ENCODE data around the gene BUB1.
"Not testable (repeated sequence)": the region's sequence is repeated elsewhere in the genome, so short reads cannot be mapped to it uniquely, and the experiment has no call there.

Gene BUB1

DNA sequence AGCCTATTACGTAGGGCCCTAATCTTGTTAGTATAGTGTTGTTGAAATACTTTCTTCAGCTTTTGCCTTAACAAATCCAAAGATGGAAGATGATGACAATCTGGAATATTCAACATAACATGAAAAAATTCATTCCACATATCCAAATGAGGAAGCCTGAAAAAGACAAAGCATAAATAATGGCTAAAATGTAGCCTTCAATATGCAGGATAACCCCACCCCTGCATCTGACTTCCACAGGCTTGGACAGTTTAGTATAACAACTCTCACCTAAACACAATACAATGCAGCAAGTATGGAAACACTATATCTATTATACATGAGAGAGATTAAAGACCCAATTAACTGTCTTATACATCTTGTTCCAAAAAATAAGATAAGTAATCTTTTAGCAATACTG lies 39.9 kb downstream of the BUB1 start:
- H4K8ac ChIP-seq (ENCODE audit: low read depth, low read length): no peak overlapping the region
- H2BK5ac ChIP-seq (ENCODE audit: low read length): no peak overlapping the region
- H4K5ac ChIP-seq (ENCODE audit: low read length): no peak overlapping the region
- H2BK120ac ChIP-seq (ENCODE audit: low read depth, low read length): no peak overlapping the region
- no peak overlapping the region for H2AK5ac ChIP-seq (ENCODE audit: low read length)
- H3K79me2 ChIP-seq (ENCODE audit: control insufficient read depth, insufficient read depth, low read length): no peaks in the 10 kb centered on the region
- H3K36me3 ChIP-seq (ENCODE audit: control insufficient read depth, insufficient read depth, low read length): peaks cover 8% of the 10 kb centered on the region
- DNase-seq: no peak
- H3K23ac ChIP-seq (ENCODE audit: low read length): no peak overlapping the region
- no peak overlapping the region for H3K9ac ChIP-seq (ENCODE audit: low read length)
- no peak overlapping the region for H3K4me3 ChIP-seq (ENCODE audit: low read length)
- no peaks in the 10 kb centered on the region for H3K79me1 ChIP-seq (ENCODE audit: low read length)
- WGBS (ENCODE audit: extremely low coverage, insufficient coverage, low lambda C conversion rate): no CpG with 5 or more reads among the region's 1 CpG
- H2BK15ac ChIP-seq (replicated peaks; ENCODE audit: low read depth): no peak overlapping the region
- H3K4ac ChIP-seq (ENCODE audit: low read depth, low read length): no peak overlapping the region
- H3K18ac ChIP-seq (ENCODE audit: low read length): no peak overlapping the region
- H3K4me1 ChIP-seq (ENCODE audit: control insufficient read depth, low read depth, low read length): no peaks in the 10 kb centered on the region
- H3K27me3 ChIP-seq (ENCODE audit: insufficient read depth, low read length, poor library complexity): no peaks in the 10 kb centered on the region
- no peak overlapping the region for H3K4me2 ChIP-seq (ENCODE audit: low read length)
- no peak overlapping the region for H3K27ac ChIP-seq (ENCODE audit: low read depth, low read length)
- H3K56ac ChIP-seq (ENCODE audit: low read length): no peak overlapping the region

DNA sequence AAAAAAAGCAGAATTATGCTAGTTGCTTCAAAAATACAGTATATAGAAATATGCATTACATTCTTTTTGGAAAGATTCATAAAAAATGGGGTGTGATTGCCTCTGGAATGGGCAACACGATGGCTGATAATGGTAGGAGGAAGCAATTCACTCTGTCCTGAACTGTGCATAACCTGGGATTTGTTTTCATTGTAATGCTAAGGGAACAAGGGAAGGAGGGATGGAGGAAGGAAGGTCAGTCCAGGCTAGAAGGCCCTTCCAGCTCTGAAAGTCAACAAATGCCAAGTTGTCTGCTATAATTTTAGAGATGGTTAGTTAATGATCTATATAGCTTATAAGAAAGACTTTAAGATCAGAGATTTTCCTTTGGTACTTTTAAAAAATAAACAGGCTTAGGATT lies 40.8 kb downstream of the BUB1 start:
- H3K4me3 ChIP-seq (ENCODE audit: low read length): no peak overlapping the region
- no CpG with 5 or more reads among the region's 1 CpG for WGBS (ENCODE audit: extremely low coverage, insufficient coverage, low lambda C conversion rate)
- no peak overlapping the region for H3K9ac ChIP-seq (ENCODE audit: low read length)
- no peak overlapping the region for H4K5ac ChIP-seq (ENCODE audit: low read length)
- H3K4me2 ChIP-seq (ENCODE audit: low read length): no peak overlapping the region
- no peak overlapping the region for H2BK15ac ChIP-seq (replicated peaks; ENCODE audit: low read depth)
- H2AK5ac ChIP-seq (ENCODE audit: low read length): no peak overlapping the region
- H3K79me2 ChIP-seq (ENCODE audit: control insufficient read depth, insufficient read depth, low read length): no peaks in the 10 kb centered on the region
- H3K23ac ChIP-seq (ENCODE audit: low read length): no peak overlapping the region
- no peaks in the 10 kb centered on the region for H3K4me1 ChIP-seq (ENCODE audit: control insufficient read depth, low read depth, low read length)
- no peaks in the 10 kb centered on the region for H3K27me3 ChIP-seq (ENCODE audit: insufficient read depth, low read length, poor library complexity)
- peaks cover 8% of the 10 kb centered on the region for H3K36me3 ChIP-seq (ENCODE audit: control insufficient read depth, insufficient read depth, low read length)
- no peak overlapping the region for H2BK120ac ChIP-seq (ENCODE audit: low read depth, low read length)
- H3K56ac ChIP-seq (ENCODE audit: low read length): no peak overlapping the region
- no peak for DNase-seq
- H3K18ac ChIP-seq (ENCODE audit: low read length): no peak overlapping the region
- no peaks in the 10 kb centered on the region for H3K79me1 ChIP-seq (ENCODE audit: low read length)
- no peak overlapping the region for H4K8ac ChIP-seq (ENCODE audit: low read depth, low read length)
- no peak overlapping the region for H3K27ac ChIP-seq (ENCODE audit: low read depth, low read length)
- H3K4ac ChIP-seq (ENCODE audit: low read depth, low read length): no peak overlapping the region
- H2BK5ac ChIP-seq (ENCODE audit: low read length): no peak overlapping the region

DNA sequence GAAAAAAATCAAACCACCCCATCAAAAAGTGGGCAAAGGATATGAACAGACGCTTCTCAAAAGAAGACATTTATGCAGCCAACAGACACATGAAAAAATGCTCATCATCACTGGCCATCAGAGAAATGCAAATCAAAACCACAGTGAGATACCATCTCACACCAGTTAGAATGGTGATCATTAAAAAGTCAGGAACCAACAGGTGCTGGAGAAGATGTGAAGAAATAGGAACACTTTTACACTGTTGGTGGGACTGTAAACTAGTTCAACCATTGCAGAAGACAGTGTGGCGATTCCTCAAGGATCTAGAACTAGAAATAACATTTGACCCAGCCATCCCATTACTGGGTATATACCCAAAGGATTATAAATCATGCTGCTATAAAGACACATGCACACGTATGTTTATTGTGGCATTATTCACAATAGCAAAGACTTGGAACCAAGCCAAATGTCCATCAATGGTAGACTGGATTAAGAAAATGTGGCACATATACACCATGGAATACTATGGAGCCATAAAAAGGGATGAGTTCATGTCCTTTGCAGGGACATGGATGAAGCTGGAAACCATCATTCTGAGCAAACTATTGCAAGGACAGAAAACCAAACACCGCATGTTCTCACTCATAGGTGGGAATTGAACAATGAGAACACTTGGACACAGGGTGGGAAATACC lies 41.8 kb downstream of the BUB1 start:
- not testable (repeated sequence) for H2AK5ac ChIP-seq (ENCODE audit: low read length); H2BK5ac ChIP-seq (ENCODE audit: low read length); H3K23ac ChIP-seq (ENCODE audit: low read length); H3K56ac ChIP-seq (ENCODE audit: low read length); H3K79me1 ChIP-seq (ENCODE audit: low read length); H3K79me2 ChIP-seq (ENCODE audit: control insufficient read depth, insufficient read depth, low read length); H3K18ac ChIP-seq (ENCODE audit: low read length); H3K9ac ChIP-seq (ENCODE audit: low read length); H3K36me3 ChIP-seq (ENCODE audit: control insufficient read depth, insufficient read depth, low read length); H4K8ac ChIP-seq (ENCODE audit: low read depth, low read length); H2BK15ac ChIP-seq (replicated peaks; ENCODE audit: low read depth); DNase-seq; H2BK120ac ChIP-seq (ENCODE audit: low read depth, low read length); H3K4me3 ChIP-seq (ENCODE audit: low read length); H3K4me2 ChIP-seq (ENCODE audit: low read length); H3K27ac ChIP-seq (ENCODE audit: low read depth, low read length); H4K5ac ChIP-seq (ENCODE audit: low read length); H3K4me1 ChIP-seq (ENCODE audit: control insufficient read depth, low read depth, low read length); H3K27me3 ChIP-seq (ENCODE audit: insufficient read depth, low read length, poor library complexity); H3K4ac ChIP-seq (ENCODE audit: low read depth, low read length)
- WGBS (ENCODE audit: extremely low coverage, insufficient coverage, low lambda C conversion rate): no CpG with 5 or more reads among the region's 4 CpGs

DNA sequence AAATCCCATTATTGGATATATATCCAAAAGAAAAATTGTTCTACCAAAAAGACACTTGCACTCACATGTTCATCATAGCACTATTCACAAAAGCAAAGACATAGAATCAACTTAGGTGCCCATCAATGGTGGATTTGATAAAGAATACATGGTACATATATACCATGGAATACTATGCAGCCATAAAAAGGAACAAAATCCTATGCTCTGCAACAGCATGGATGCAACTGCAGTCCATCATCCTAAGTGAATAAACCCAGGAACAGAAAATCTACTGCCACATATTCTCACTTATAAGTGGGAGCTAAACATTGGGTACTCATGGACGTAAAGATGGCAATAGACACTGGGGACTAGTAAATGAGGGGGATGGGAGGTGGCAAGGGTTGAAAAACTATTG lies 50.5 kb downstream of the BUB1 start:
- H4K8ac ChIP-seq (ENCODE audit: low read depth, low read length); H3K27ac ChIP-seq (ENCODE audit: low read depth, low read length); H2BK5ac ChIP-seq (ENCODE audit: low read length); H3K4ac ChIP-seq (ENCODE audit: low read depth, low read length); H3K23ac ChIP-seq (ENCODE audit: low read length); H3K4me1 ChIP-seq (ENCODE audit: control insufficient read depth, low read depth, low read length); H2BK15ac ChIP-seq (replicated peaks; ENCODE audit: low read depth); H3K56ac ChIP-seq (ENCODE audit: low read length); H4K5ac ChIP-seq (ENCODE audit: low read length); H3K79me1 ChIP-seq (ENCODE audit: low read length); H2BK120ac ChIP-seq (ENCODE audit: low read depth, low read length); DNase-seq; H3K9ac ChIP-seq (ENCODE audit: low read length); H3K4me2 ChIP-seq (ENCODE audit: low read length); H3K18ac ChIP-seq (ENCODE audit: low read length); H3K79me2 ChIP-seq (ENCODE audit: control insufficient read depth, insufficient read depth, low read length); H3K4me3 ChIP-seq (ENCODE audit: low read length); H3K36me3 ChIP-seq (ENCODE audit: control insufficient read depth, insufficient read depth, low read length); H3K27me3 ChIP-seq (ENCODE audit: insufficient read depth, low read length, poor library complexity); H2AK5ac ChIP-seq (ENCODE audit: low read length): not testable (repeated sequence)
- WGBS (ENCODE audit: extremely low coverage, insufficient coverage, low lambda C conversion rate): no CpG with 5 or more reads among the region's 1 CpG

DNA sequence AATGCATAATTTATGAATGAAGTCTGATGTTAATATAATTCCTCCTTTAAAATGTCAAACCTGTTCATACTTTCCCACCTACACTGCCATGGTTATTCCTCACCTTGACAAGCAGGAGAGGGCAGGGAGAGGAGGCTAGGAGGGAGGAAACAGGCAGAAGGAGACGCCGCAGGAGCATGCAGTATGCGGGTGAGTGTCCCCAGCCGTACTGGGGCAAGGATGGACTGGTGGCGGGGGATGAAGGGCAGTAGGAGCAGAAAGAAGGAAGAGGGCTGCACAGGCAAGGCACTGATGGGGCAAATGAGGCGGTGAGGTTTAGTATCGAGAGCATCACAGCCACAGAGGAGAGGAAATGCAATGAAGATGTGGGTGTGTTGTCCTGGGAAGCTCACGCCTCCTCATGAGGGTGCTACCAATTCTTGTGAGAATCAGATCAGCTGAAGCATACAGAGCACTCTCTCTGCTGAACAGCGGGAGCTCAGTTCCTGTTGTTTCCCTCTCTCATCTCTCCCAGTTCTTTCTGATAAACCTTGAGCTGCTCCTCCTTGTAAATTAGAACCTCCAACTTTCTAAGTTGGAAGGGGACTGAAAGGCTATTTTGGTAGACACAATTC lies 58.4 kb downstream of the BUB1 start:
- H3K4ac ChIP-seq (ENCODE audit: low read depth, low read length); H3K23ac ChIP-seq (ENCODE audit: low read length); H2BK15ac ChIP-seq (replicated peaks; ENCODE audit: low read depth); H2BK5ac ChIP-seq (ENCODE audit: low read length); H3K79me2 ChIP-seq (ENCODE audit: control insufficient read depth, insufficient read depth, low read length); H3K79me1 ChIP-seq (ENCODE audit: low read length); H2AK5ac ChIP-seq (ENCODE audit: low read length); H3K9ac ChIP-seq (ENCODE audit: low read length); H3K18ac ChIP-seq (ENCODE audit: low read length); H2BK120ac ChIP-seq (ENCODE audit: low read depth, low read length); H3K27ac ChIP-seq (ENCODE audit: low read depth, low read length); H3K4me2 ChIP-seq (ENCODE audit: low read length); H3K36me3 ChIP-seq (ENCODE audit: control insufficient read depth, insufficient read depth, low read length); H4K8ac ChIP-seq (ENCODE audit: low read depth, low read length); H4K5ac ChIP-seq (ENCODE audit: low read length); H3K27me3 ChIP-seq (ENCODE audit: insufficient read depth, low read length, poor library complexity); H3K56ac ChIP-seq (ENCODE audit: low read length); H3K4me3 ChIP-seq (ENCODE audit: low read length); H3K4me1 ChIP-seq (ENCODE audit: control insufficient read depth, low read depth, low read length): not testable (repeated sequence)
- peak; percentile 39 for DNase-seq
- WGBS (ENCODE audit: extremely low coverage, insufficient coverage, low lambda C conversion rate): no CpG with 5 or more reads among the region's 9 CpGs

DNA sequence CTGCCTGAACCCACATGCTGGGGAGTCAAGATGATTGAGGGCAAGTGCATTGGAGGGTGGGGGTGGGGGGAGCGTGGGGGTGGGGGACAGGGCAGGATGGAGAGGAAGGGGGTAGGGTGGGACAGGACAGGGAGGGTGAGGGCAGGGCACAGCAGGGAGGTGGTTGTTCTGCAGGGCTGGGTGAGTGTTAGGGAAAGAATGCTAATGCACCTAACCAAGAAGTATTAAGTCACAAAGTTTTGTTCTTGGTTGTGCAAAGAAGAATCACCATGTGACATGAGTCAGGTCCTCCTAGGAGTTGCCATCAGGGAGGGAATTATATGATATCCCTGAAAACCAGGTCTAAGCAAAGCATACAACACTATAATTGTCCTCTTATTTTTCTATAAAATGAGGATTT lies 63.9 kb downstream of the BUB1 start:
- not testable (repeated sequence) for H4K8ac ChIP-seq (ENCODE audit: low read depth, low read length); H3K4me2 ChIP-seq (ENCODE audit: low read length); H3K36me3 ChIP-seq (ENCODE audit: control insufficient read depth, insufficient read depth, low read length); H2BK5ac ChIP-seq (ENCODE audit: low read length); H2BK120ac ChIP-seq (ENCODE audit: low read depth, low read length); H3K4me1 ChIP-seq (ENCODE audit: control insufficient read depth, low read depth, low read length); H3K4me3 ChIP-seq (ENCODE audit: low read length); H3K79me1 ChIP-seq (ENCODE audit: low read length); H3K79me2 ChIP-seq (ENCODE audit: control insufficient read depth, insufficient read depth, low read length); H3K56ac ChIP-seq (ENCODE audit: low read length); H3K18ac ChIP-seq (ENCODE audit: low read length); H3K27me3 ChIP-seq (ENCODE audit: insufficient read depth, low read length, poor library complexity); H3K9ac ChIP-seq (ENCODE audit: low read length); DNase-seq; H2AK5ac ChIP-seq (ENCODE audit: low read length); H4K5ac ChIP-seq (ENCODE audit: low read length); H3K4ac ChIP-seq (ENCODE audit: low read depth, low read length); H3K27ac ChIP-seq (ENCODE audit: low read depth, low read length); H3K23ac ChIP-seq (ENCODE audit: low read length); H2BK15ac ChIP-seq (replicated peaks; ENCODE audit: low read depth)
- no CpG with 5 or more reads among the region's 1 CpG for WGBS (ENCODE audit: extremely low coverage, insufficient coverage, low lambda C conversion rate)

All from mesendoderm (in vitro differentiated cells).